ENCODE measurements around the gene ATXN1. TPM values are rescaled to one million over a fixed set of nuclear protein-coding genes. Genes with fewer than 3 reads are reported as not detected.

Gene ATXN1
- polyA plus RNA-seq, 1 donor from 2014 or later = 28.2 TPM

- TF ChIP-seq POLR2AphosphoS5 (IDR thresholded peaks at IDR 0.05) (no peak), TAF1 (IDR thresholded peaks at IDR 0.05; ENCODE audit: low read depth) (no peak), MXI1 (conservative IDR thresholded peaks at IDR 0.05; ENCODE audit: poor library complexity, severe bottlenecking) (no peak), REST (IDR thresholded peaks at IDR 0.05; ENCODE audit: borderline replicate concordance) (no peak)
- H3K27ac ChIP-seq (ENCODE audit: low read length) = no peak overlapping the region
- no peak overlapping the region for H3K9ac ChIP-seq (ENCODE audit: low read length)
- no peaks in the 10 kb centered on the region for H3F3A ChIP-seq (ENCODE audit: insufficient read depth, low read length, poor library complexity, severe bottlenecking)
- no peak overlapping the region for H3K4me2 ChIP-seq (ENCODE audit: low read length)
- no peaks in the 10 kb centered on the region for H4K20me1 ChIP-seq (ENCODE audit: insufficient read depth)
- H3K36me3 ChIP-seq (ENCODE audit: insufficient read depth, low read length) = no peaks in the 10 kb centered on the region
- no peak overlapping the region for H3K4me3 ChIP-seq (ENCODE audit: low read length)
- H3K79me2 ChIP-seq (replicated peaks; ENCODE audit: insufficient read depth, low read length) = no peaks in the 10 kb centered on the region
- H3K9me2 ChIP-seq (ENCODE audit: insufficient read depth, low read length) = no peaks in the 10 kb centered on the region
- H2AFZ ChIP-seq (ENCODE audit: low read depth, low read length) = no peak overlapping the region
- no peaks in the 10 kb centered on the region for H3K9me3 ChIP-seq (ENCODE audit: low read length)
- no peaks in the 10 kb centered on the region for H3K27me3 ChIP-seq (ENCODE audit: insufficient read depth, low read depth, low read length)
These were observed 389.9 kb downstream of the ATXN1 start for GRCh38 chr6:16371401-16371800.

- no peak for TF ChIP-seq POLR2AphosphoS5 (IDR thresholded peaks at IDR 0.05)
- TF ChIP-seq MXI1 (conservative IDR thresholded peaks at IDR 0.05; ENCODE audit: poor library complexity, severe bottlenecking) = no peak
- TF ChIP-seq EZH2 (IDR thresholded peaks at IDR 0.05; ENCODE audit: borderline replicate concordance, insufficient read depth, low read length, poor library complexity, severe bottlenecking) = no peak
- no peak for TF ChIP-seq REST (IDR thresholded peaks at IDR 0.05; ENCODE audit: borderline replicate concordance)
- TF ChIP-seq SMC3 (conservative IDR thresholded peaks at IDR 0.05; ENCODE audit: poor library complexity) = no peak
- no peak for TF ChIP-seq CTCF (IDR thresholded peaks at IDR 0.05; ENCODE audit: poor library complexity, severe bottlenecking)
- Histone ChIP-seq H3K27me3 (ENCODE audit: insufficient read depth, low read depth, low read length) (no peaks in the 10 kb centered on the region), H3K27ac (ENCODE audit: low read length) (no peak overlapping the region), H3K9ac (ENCODE audit: low read length) (no peak overlapping the region), H3K9me2 (ENCODE audit: insufficient read depth, low read length) (no peaks in the 10 kb centered on the region), H3K36me3 (ENCODE audit: insufficient read depth, low read length) (no peaks in the 10 kb centered on the region), H3F3A (ENCODE audit: insufficient read depth, low read length, poor library complexity, severe bottlenecking) (no peaks in the 10 kb centered on the region), H3K9me3 (ENCODE audit: low read length) (no peaks in the 10 kb centered on the region), H2AFZ (ENCODE audit: low read depth, low read length) (no peak overlapping the region), H3K79me2 (replicated peaks; ENCODE audit: insufficient read depth, low read length) (no peaks in the 10 kb centered on the region), H3K4me3 (ENCODE audit: low read length) (no peak overlapping the region), H4K20me1 (ENCODE audit: insufficient read depth) (no peaks in the 10 kb centered on the region), H3K4me2 (ENCODE audit: low read length) (no peak overlapping the region)
These were observed 390.3 kb downstream of the ATXN1 start for GRCh38 chr6:16370943-16371342.

All from neural cell (in vitro differentiated cells).